GM21367 (cell line): ENCODE data around the gene LPGAT1.

ENCODE experiments used
- ATAC-seq: cut with Tn5 transposase; IDR thresholded peaks from one replicate; pipeline ENCODE4 v1.9.1; 2021; ENCODE audit not compliant: unreplicated experiment

Gene LPGAT1

DNA sequence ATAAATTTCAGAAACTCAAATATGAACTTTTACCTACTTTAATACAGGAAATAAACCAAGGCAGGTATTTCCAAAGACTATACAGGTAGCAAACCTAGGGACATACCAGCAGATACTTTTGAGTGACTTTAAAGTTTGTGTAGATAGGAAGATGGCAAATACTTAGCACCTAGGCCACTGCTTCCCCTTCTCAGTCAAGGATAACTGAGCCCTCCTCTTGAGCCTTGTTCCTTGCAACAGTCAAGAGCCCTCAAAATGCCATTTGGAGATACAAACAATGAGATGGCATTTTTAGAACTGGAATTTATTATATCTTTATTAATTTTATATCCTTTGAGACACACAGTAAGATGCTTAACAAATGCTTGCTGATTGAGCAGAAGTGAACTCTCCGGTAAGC lies 65.9 kb downstream of the LPGAT1 start:
- ATAC-seq = no peak

DNA sequence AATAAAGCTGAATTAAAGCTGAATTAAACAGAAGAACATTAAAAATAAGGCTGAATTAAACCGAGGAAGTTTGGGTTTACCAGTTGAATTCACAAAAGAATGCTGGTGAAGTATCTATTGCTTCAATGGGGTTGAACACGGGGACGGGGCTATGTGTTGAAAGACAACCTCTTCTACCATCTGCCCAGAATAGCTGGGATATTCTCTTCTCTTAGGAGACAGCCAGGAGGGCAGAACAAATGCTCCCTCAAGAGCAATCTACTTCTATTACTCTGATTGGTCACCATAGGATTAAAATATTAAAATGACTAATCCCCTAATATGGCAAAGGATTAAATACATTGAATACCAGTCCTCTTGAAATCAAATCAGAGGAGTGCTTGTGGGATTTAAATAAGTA lies 68.4 kb downstream of the LPGAT1 start:
- no peak for ATAC-seq

DNA sequence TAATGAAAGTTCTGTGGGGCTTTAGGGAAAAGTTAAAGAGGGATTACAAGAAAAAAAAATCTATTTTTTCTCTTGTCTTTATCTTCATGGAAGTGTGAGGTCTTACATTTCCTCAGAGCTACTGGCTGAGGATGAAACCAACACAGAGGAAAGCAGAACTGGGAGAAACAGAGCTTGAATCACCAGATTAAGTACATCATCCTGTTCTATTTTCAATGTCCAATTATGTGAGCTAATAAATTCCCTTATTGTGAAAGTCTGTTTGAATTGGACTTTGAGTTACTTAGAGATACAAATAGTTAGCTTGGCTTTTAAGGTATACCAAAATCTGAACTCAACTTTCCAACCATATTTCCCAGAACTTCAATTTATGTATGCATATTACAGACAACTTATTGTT lies 69.2 kb downstream of the LPGAT1 start:
- ATAC-seq = no peak

DNA sequence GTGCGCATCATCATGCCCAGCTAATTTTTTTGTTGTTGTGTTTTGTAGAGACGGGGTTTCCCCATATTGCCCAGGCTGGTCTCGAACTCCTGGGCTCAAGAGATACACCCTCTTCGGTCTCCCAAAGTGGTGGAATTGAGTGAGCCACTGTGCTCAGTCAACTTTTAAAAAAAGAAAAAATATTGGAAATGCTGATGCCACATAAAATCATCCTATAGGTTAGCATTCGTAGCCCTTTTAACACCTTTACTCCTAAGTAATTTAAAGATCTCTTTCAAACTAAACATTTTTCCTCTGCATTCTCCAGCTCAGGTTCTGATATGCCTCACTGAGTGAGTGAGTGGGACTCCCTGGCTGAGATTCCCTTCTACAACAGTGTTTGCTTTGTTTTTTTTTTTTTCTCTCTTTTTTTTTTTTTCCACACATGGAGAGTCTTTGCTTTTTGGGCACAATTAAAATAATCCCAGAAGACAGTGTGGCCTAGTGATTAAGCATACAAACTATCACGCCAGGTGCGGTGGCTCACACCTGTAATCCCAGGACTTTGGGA lies 74.0 kb downstream of the LPGAT1 start:
- ATAC-seq = no peak

DNA sequence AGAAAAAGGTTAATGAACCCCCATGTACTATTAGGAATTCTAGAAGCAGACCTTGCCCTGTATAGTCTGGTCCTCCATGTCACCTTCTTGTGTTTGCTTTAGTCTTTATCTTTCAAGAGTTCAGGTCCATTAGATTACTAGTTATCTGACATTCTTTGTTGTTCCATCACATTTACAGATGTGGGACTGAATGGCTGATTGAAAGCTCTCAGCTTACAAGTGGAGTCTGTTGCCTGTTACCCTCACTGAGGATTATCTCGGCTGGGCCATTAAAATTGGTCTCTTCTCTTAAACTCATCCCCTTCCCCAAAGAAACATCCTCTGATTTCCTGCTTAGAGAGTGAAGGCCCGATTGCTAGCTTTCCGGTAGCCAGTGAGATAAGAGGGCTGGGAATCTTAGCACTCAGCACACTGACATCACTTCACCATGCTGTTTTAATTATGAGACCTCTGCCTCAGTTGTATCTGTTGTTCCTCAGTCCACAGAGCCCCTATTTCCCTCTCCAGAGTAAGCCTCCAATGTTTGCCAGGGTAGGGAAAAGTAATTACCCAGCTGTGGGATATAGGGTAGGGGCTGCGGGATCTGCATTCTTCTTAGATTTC lies 76.8 kb downstream of the LPGAT1 start:
- ATAC-seq = no peak

DNA sequence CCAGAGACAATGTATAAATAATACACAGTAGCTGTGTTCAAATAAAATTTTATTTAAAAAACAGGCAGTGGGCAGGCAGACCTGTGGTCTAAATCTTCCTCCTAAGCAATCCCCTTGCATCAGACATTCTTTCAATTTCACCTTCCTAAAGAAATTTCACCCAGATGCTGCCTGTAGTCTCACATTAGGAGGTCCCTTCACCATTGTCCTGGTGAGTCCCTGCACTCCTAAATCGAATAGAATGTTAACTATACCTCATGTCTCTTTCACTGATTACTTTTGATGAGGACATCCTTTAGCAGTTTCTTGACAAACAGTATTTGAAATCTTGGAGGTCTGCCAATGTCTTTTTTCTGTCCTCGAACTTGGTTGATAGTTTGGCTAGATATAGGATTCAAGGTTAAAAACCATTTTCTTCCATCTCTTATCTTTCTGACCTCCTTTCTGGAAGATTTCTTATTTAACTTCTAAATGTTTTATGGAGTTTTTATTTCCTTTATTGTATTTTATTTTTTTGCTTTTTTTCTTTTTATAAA lies 77.5 kb downstream of the LPGAT1 start:
- ATAC-seq = no peak

DNA sequence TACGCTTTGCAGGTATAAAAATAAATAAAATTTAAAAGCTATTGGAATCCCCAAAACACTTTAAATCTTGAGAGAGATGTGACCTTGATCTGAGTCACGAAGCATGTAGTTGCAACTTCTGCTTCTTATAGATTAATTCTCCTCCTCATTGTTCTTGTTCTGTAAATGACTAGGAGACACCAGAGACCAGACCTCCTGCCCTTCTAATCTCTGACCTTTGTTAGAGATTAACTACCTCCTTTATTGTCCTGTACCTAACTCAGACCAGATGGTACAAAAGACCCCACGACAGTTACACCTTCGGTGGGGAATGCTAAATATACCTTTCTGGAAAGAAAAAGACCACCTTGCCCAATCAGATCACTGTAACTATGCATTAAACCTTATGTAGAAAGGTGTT lies 78.2 kb downstream of the LPGAT1 start:
- no peak for ATAC-seq

DNA sequence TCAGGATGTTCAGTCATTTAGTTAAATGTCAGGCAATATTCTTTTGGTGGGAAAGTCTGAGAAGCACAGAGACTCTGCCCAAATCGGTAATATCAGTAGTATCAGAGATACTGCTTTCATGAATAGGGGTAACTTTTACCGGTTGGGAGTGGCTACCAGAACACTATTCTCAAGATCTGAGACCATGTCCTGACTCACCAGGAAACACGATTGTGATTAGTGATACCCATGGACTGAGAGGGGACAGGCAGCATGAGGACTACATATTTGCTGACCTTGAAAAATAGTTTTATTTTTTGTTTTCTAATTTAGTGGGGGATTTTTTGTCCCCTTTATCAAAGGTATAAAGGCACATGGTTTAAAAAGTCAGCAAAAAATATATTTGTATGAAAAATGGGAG lies 79.1 kb downstream of the LPGAT1 start:
- no peak for ATAC-seq

DNA sequence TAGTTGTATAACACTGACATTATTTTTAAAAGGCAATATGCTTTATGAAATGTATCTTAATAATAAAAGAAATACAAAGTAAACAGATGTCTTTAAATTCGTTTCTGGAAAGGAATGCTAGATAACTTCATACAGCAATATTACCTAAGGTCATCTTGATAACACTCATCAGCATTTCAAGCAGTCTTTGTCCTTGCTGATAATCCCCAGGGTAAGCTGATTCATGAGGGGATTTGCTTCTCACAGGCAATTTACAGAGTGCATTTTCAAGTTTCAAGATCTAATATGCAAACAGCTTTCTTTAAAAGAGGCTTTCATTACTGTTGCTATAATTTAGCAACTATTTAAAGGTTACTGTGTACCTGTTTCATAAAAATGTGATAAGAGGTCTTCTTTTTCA lies 80.0 kb downstream of the LPGAT1 start:
- no peak for ATAC-seq

DNA sequence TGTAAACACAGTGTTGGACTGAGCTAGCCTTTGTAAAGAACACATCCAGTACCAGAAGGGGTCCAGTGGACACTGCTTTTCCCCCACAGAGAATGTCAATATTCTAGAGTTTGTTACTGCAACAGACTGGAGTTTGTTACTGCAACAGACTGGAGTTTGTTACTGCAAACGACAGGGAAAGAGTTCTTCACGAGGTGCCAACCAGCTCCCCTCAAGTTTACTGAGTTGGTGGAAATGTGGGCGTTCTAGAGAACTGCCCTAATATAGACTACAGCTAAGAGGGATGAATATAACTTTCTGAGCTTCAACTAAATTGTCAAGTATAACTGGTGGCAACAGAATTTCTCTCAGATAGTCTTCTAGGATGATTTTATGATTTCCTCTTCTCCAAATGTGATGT lies 81.3 kb downstream of the LPGAT1 start:
- ATAC-seq = no peak

DNA sequence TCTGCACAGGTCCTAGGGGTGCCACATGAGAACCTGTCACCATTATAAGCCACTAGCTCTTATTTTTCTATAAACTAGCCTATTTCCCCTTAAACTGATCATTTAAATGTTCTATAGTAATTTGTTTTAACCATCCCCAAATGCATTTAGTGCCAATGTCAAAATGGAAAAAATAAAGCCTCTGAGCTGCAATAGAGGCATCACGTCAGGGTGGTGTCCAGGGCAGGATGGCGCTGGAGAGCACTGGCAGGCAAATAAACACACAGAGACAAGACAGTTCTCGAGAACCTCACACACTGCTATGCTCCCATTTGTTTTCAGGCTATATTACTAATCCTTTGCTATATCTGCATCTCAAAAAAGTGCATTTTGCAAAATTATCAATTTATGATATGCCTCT lies 81.8 kb downstream of the LPGAT1 start:
- no peak for ATAC-seq

DNA sequence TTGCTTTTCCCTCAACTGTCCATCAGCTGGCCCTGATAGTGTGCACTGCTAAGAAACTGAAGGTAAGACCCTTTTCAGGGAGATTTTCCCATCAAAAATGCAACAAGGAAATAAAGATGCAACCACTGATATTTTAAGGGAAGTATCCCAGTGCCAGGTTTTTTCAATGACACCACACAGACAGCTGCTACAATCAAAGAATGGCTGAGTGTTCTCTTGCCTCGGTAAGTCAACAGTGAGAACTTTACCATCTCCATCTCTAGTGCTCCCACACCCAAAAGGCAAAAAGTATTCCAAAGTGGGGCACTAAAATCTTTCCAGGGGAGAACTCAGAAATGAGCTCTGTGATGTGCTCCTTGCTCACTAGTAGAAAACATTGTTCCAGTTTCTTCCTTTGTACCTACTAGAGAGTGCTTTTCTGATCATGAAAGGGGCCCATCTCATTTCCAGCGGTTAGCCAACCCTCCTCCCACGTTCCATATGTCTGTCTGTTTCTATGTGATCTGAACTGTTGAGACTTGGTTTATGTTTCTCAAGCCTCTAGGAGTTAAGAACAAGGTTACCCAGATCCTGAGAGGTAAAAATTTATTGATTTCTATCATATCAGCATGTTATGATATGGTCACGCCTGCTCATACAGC lies 87.6 kb downstream of the LPGAT1 start:
- ATAC-seq = no peak

DNA sequence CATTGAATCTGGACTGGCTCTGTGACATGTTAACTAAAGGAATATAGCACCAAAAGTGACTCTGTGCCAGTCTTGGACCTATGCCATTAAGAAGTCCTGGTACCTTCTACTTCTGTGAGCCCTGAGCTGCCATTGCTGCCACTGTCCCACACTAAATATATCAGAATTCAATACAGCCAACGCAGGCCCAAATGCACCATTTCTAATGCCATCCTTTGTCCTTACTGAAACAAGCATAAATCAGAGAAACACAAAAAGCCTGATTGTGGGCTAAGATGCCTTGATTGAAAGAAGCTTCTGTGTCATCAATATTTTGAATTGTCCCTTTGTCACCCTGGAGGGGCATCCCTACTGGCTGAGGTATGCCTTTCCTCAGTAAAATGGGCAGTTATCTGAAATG lies 88.3 kb downstream of the LPGAT1 start:
- no peak for ATAC-seq

DNA sequence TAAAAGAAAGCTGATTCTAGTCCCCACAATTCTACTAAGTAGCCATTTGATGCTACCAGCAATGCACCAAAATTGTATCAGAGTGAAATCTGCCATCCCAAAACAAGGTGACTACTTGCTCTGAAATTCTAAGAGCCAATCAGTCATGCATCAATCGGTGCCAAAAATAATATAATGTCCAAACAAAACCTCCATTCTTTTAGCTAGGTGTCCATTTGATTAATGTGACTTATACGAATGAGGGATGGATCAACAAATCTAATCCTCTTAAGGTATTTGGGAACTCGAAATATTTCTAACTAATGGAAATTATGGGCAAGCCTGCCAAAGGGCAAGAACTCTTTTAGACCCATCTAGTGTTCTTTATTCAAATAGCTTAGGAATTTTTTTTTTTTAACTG lies 88.8 kb downstream of the LPGAT1 start:
- ATAC-seq = no peak

DNA sequence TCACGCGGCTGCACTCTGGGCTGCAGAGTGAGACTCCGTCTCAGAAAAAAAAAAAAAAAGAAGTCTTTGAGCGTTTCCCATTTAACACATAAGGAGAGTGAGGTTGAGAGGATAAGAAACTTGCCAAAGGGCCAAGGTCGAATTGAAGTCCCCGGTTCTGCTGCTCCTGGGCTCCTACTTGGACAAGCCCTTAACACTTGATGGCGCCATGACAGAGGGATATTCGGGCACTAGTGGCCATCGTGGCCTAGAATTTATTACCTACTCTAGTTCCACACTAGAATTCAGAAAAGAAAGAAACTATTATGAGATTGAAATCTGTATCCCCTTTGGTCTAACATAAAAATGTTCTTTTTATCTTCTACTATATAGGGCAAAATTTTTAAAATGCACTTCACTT lies 89.4 kb downstream of the LPGAT1 start:
- ATAC-seq = no peak

DNA sequence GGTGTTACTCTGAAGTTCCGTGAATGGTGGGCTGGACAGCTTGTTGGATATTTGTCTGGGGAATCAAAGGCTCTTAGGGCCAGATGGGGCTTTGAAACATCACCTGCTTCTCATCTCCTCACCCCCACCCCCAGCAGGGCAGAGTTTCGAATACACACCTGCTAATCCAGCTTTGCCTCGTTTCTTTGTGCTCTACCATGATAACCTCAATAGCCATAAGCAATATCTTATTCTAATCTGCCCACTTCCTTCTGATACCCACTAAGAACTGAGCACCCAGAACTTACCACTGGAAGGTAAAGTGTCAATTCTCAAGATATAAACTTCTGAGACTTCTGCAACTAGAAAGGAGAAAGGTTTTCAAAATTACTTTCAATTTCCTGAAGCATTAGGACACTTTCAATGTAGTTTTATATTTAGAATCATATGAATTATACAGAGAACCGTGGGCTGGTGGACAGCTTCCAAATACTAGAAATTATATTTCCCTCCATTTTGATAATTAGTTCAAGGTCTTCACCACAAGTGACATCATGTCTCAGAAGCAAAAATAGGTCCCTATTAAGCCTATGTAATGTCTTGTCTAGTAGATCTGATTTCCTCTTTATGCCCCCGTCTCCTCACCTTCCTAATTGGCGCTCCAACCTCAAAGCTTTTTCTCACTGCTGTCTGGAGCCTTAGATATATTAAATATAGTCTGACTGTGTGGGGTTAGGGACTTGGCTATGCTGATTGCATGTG lies 90.7 kb downstream of the LPGAT1 start:
- ATAC-seq = no peak

DNA sequence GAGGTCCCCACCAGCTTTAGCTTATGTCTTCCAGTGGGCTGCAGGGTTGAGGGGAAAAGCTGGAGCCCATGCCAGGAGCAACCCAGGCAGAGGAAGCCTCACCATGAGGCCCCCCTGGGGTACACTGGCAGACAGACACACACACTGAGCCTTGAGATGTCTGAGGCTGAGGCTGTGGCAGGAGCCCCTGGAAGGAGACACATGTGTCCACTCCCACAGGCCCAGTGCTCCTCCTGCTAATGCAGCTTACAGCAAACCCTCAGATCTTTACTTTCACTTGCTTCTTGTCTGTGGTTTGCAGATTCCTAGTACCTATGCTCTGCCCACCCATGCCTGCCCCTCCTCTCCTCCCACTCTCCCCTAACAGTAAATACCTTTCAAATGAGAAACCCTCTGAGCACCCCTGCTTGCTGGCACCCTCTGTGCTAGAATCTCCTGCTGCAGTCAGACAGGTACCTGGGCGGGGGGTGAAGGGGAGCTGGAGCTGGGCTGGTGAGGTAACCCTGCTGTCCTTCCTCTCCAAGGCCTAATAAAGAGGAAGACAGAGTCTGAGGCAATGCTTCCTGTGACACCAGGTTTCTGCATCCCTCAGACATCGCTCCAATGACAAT lies 91.8 kb downstream of the LPGAT1 start:
- no peak for ATAC-seq

DNA sequence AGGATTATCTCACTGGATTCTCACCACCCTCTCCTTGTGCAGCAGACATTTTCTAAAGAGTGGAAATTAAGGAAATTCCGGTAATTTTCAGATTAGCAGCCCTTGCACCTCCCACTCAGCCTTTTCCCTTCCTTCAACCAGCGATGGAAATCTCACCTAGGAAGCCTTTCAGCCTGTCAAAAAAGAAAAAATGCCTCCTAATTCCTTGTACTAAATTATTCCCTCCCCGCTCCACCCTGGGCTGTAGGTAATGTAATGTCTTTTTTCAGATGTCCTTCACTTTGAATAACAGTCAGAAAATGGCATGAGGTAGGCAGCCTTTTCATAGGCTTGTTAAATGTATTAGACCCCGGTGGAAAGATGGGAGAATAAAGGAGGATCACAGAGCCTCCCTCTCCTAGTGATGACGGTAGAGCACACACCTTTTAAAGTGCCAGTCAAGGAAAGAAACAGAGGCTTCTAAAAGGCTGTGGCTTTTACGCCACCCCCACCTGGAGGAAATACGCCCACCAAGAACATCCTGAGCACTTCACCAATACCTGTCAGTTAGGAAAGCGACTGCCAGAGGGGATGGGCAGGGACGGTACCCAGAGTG lies 92.4 kb downstream of the LPGAT1 start:
- ATAC-seq = no peak

DNA sequence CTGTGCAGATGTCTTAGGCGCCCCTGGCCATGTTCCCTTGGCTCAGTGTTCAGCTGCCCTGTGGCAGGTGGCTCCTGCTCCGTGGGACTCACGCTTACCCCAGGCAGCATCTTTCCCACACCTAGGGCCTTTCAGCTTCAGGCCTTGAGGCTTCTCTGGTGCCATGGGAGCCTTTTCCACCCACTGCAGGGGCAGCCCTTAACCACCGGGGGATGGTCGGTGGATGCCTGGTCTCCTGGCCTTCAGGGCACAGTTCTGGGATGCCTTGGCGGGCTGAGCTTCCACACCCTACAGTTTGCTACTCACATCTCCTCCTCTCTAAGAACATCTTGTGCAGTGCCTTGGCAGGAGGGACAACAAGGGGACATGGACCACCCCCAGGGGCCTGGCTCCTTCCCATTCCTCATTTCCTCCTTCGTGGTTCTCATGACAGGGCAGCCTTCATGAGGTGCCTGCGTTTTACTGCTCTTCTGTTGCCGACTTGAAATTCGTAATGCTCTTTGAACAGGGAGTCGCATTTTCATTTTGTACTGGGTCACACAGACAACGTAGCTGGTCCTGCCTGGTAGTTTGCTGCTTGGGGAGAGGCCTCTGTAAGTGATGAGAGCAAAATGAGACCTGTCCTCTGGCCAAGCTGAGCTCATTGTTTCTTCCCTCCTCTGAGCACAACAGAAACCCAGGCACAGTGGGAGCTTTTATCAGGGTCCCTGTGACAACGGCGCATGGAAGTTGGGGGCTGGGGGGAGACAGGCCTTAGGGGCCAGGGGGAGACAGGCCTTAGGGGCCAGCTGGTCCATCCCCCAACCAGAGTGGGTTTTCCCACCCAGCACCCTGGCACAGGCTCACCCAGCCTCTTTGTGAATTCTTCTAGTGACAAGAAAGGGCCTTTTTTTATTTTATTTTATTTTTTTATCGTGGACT lies 93.2 kb downstream of the LPGAT1 start:
- no peak for ATAC-seq

DNA sequence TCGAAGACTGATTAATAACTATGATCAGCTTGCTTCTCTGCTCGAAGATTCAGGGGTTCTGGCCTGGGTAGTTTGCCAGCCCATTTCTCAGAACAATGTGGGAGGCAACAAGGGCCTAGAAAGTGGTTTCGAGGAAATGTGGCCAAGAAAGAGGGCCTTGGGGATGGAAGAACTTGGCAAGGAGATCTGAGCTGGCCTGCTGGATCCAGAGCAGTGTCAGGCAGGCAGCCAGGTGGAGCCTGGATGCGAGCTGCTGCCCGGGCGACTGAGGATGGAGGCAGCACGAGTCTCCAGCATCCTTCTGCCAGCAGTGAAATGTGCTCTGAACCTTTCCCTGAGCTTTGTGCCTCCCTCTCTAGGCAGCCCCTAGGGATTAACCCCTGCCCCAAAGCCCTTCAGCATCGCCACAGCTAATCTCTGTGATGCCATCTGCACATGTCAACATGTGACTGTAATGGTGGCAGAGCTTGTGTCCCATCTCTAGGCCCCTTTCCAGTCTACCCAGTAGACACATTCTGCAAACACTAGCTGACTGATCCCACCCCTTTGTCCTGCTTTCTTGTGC lies 94.1 kb downstream of the LPGAT1 start:
- ATAC-seq = no peak
